H1 (cell line): ENCODE data around the gene SFMBT2. TPM values are rescaled to one million over a fixed set of nuclear protein-coding genes. Genes with fewer than 3 reads are reported as not detected.

Experiments used
- RBBP5 ChIP-seq: IDR thresholded peaks from 2 replicates; pipeline ENCODE4 v1.7.1; 2012; ENCODE audit warnings: low read depth, mild to moderate bottlenecking, inconsistent platforms, low read length, moderate library complexity, borderline replicate concordance
- TBP ChIP-seq: IDR thresholded peaks from 2 replicates; pipeline ENCODE4 v1.6.1; 2011; ENCODE audit warnings: low read depth, low read length, improper control_type of control experiment
- TCF12 ChIP-seq: IDR thresholded peaks from 2 replicates; pipeline ENCODE4 v1.6.1; 2011; ENCODE audit warnings: low read depth, mild to moderate bottlenecking, low read length
- polyA plus RNA-seq, 7 experiments: library from polyadenylated mRNA; depleted of rRNA in 3 of 7; stranded (reverse) in 5 of 7; unstranded in 2 of 7; fragments of >200 nt in 5 of 7; fragments of 200-250 nt in 2 of 7; gene quantifications; 1 replicate in 5 of 7; 2 replicates in 1 of 7; 4 replicates in 1 of 7; pipeline versions ENCODE4 v1.2.1 to v1.2.3, GENCODE V29; 2011 to 2013; ENCODE audit warnings: missing spikeins in 2 of 7, mixed read lengths in 2 of 7
- total RNA-seq: library from RNA; stranded (reverse); fragmentation: NEBNext Ultra II Directional; extraction: Animal tissue kit (Norgen Biotek cat#: 25700); gene quantifications from 2 replicates; pipeline ENCODE4 v1.2.1, GENCODE V29; 2021

SFMBT2 gene
- total and polyA plus RNA-seq, 2 of the 8 experiments (the other 6 are each of a cell fraction or from before 2014, with no cell fraction given), result 2.9 to 11.0 TPM

DNA sequence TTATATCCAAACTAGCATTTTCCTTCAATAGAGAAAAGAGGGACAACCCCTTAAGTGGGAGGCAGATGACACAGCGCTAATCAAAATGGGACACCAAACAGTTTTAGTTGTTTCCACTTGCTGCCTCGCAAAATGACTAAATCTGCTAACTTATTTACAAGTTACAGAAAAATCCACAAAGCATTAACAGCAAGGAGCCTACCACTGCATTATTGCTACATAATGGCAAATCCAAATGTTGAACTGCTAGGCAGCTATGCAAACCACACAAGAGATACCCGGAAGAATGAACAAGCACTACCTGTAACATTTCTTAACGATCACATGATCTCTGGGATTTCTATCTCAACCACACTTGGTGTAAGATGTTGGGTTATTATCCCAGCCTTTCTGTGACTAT, 96.7 kb downstream of the SFMBT2 start (continued):
- no peak for TF ChIP-seq TCF12
- TF ChIP-seq TBP, result no peak
- no peak for TF ChIP-seq RBBP5
